ENCODE measurements around the gene TRPM5.

Gene TRPM5

DNA sequence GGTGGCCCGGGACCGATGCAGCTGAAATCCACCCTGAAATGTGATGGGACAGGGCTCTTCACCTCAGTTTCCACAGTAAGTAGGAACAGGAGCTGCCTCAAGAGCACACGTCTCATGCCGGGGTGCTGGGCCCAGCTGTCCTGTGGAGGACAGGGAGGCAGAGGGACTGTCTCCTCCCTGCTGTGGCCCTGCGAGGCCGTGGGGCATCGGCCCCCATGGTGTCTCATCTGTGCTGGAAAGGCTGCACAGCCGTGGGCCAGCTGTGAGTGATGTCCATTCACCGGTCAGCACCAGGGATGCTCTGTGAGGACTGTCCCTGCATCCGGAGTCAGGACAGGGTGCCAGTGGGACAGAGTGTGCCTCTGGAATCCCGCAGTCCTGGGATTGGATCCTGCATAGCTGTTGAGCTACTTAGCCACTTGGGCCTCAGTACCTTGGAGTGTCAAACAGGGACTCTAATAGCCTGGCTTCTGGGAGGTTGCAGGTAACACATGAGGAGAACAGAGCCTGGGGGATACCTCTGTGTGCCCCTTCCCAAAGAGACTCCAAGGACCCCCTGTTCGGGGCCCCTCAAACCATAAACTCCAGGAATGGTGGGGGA, 16.5 kb downstream of the TRPM5 start:
- TF ChIP-seq, protein P1, sequence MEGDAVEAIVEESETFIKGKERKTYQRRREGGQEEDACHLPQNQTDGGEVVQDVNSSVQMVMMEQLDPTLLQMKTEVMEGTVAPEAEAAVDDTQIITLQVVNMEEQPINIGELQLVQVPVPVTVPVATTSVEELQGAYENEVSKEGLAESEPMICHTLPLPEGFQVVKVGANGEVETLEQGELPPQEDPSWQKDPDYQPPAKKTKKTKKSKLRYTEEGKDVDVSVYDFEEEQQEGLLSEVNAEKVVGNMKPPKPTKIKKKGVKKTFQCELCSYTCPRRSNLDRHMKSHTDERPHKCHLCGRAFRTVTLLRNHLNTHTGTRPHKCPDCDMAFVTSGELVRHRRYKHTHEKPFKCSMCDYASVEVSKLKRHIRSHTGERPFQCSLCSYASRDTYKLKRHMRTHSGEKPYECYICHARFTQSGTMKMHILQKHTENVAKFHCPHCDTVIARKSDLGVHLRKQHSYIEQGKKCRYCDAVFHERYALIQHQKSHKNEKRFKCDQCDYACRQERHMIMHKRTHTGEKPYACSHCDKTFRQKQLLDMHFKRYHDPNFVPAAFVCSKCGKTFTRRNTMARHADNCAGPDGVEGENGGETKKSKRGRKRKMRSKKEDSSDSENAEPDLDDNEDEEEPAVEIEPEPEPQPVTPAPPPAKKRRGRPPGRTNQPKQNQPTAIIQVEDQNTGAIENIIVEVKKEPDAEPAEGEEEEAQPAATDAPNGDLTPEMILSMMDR (IDR thresholded peaks at IDR 0.05; ENCODE audit: insufficient read depth, low read length, poor library complexity, severe bottlenecking), result no peak
- Histone ChIP-seq H3K4me3 (replicated peaks; ENCODE audit: low read depth, low read length) (no peak overlapping the region), H3K36me3 (ENCODE audit: control insufficient read depth, insufficient read depth, low read length) (no peaks in the 10 kb centered on the region), H3K27me3 (replicated peaks; ENCODE audit: control insufficient read depth, insufficient read depth, low read length) (no peaks in the 10 kb centered on the region; the same call in 1 of the 2 replicates)
- DNase-seq (ENCODE audit: extremely low read depth, insufficient read length), result no peak

DNA sequence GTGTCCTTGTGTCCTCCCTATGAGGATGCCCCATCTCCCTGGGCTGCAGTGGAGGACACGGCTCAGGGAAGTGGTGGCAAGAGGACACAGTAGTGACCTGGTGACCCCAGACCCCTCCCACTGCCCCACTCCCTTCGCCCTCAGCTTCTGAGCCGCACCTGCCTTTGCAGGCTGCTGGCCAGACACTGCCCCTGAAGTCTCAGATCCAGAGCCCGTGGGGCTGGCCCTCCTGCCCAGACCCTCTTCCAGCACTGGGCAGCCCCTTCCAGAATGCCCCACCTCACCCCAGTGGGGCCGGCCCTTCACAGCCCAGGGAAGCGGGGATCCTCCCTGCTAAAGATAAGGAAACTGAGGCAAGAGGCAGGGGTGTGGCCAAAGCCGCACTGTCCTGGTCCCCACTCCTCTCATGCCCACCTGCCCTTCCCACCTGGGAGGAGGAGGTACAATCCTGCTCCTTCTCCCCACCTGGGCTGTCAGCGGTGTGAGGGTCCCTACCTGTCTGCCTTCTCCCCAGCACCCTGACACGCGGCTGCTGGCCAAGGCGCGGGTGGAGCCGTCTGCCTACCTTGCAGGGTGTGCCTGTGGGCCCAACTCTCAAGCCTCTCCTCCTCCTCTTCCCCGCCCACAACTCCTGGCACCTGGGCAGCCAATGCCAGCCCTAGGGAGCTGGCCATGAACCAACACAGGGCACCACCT, 17.3 kb downstream of the TRPM5 start:
- H3K27me3 ChIP-seq (replicated peaks; ENCODE audit: control insufficient read depth, insufficient read depth, low read length), result no peaks in the 10 kb centered on the region; the same call in 1 of the 2 replicates

DNA sequence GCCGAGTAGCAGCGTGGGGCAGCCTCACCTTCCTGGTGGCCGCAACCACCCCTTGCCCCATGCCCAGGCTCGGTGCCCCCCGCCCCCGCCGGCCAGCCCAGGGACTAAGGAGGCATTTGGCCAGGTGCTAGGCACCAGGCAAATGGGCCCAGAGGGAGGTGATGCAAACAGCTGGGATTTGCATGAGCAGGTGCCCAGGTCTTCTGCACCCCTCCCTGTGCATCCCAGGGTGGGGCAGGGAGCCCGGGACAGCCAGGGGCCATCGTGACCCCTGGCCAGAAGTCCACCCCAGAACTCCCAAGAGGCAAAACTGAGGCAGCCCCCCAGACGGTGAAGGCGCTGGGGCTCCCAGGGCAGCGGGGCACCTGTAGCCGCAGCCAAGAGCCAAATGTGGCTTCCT, 18.1 kb downstream of the TRPM5 start:
- Histone ChIP-seq H3K4me3 (replicated peaks; ENCODE audit: low read depth, low read length) (no peak overlapping the region), H3K27me3 (replicated peaks; ENCODE audit: control insufficient read depth, insufficient read depth, low read length) (no peaks in the 10 kb centered on the region; the same call in 1 of the 2 replicates), H3K36me3 (ENCODE audit: control insufficient read depth, insufficient read depth, low read length) (no peaks in the 10 kb centered on the region)
- TF ChIP-seq, protein P1 (IDR thresholded peaks at IDR 0.05; ENCODE audit: insufficient read depth, low read length, poor library complexity, severe bottlenecking), result no peak
- DNase-seq (ENCODE audit: extremely low read depth, insufficient read length), result no peak

More for the DNA sequence above, 17.3 kb downstream of the TRPM5 start:
- no peak for DNase-seq (ENCODE audit: extremely low read depth, insufficient read length)
- Histone ChIP-seq H3K36me3 (ENCODE audit: control insufficient read depth, insufficient read depth, low read length) (no peaks in the 10 kb centered on the region), H3K4me3 (replicated peaks; ENCODE audit: low read depth, low read length) (no peak overlapping the region)
- TF ChIP-seq, protein P1 (IDR thresholded peaks at IDR 0.05; ENCODE audit: insufficient read depth, low read length, poor library complexity, severe bottlenecking), result no peak

DNA sequence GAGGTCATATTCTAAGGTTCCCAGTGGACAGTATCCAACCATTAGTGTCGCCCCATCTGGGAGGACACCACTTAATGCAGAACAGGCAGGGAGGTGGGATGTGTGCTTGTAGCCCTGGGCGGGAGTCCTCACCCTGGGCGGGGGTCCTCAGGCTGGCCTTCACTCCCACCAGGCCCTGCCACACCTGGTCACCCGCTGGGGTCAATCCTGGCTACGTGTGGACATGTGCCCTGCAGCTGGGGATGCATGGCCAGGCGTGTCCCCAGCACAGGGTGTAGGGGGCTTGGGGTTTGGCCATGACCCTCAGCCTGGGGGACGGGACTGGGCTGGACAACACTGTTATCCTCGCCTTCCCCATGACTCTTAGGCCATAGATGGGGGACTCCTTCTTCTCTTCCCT, 18.8 kb downstream of the TRPM5 start:
- Histone ChIP-seq H3K36me3 (ENCODE audit: control insufficient read depth, insufficient read depth, low read length) (no peaks in the 10 kb centered on the region), H3K4me3 (replicated peaks; ENCODE audit: low read depth, low read length) (no peak overlapping the region), H3K27me3 (replicated peaks; ENCODE audit: control insufficient read depth, insufficient read depth, low read length) (no peaks in the 10 kb centered on the region; the same call in 1 of the 2 replicates)
- TF ChIP-seq, protein P1 (IDR thresholded peaks at IDR 0.05; ENCODE audit: insufficient read depth, low read length, poor library complexity, severe bottlenecking), result no peak
- no peak for DNase-seq (ENCODE audit: extremely low read depth, insufficient read length)

DNA sequence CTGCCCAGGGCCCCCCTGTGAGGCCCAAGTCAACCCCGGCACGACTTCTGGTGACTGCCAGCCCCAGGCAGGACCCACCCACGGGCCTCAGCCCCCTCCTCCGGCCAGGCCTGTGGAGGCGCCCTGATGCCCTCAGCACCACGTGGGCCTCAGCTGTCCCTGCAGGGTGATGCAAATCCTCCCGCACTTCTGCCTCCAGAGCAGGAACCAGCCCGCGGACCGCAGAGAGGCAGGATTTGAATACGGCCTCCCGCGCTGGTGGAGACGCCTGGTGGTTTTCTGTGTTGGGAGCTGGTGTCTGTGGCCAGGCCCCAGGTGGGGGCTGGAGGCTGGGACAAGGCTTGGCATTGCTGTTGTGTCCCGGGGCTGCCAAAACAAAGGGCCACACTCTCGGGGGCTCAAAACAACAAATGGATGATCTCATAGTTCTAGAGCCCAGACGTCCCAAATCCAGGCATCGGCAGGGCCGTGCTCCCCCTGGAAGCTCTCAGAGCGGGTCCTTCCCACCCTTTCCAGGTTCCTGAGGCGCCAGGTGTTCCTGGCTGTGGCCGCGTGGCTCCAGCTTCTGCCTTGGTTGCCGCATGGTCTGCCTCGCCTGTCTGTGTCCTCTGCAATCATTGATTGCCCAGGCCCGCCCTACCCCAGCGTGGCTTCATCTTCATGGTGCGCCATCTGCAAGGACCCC, 19.4 kb downstream of the TRPM5 start:
- DNase-seq (ENCODE audit: extremely low read depth, insufficient read length), result no peak
- no peaks in the 10 kb centered on the region for H3K36me3 ChIP-seq (ENCODE audit: control insufficient read depth, insufficient read depth, low read length)
- H3K4me3 ChIP-seq (replicated peaks; ENCODE audit: low read depth, low read length), result no peak overlapping the region
- no peaks in the 10 kb centered on the region; the same call in 1 of the 2 replicates for H3K27me3 ChIP-seq (replicated peaks; ENCODE audit: control insufficient read depth, insufficient read depth, low read length)
- TF ChIP-seq, protein P1 (IDR thresholded peaks at IDR 0.05; ENCODE audit: insufficient read depth, low read length, poor library complexity, severe bottlenecking), result no peak

All from GM06990 (cell line).